Measurements from ENCODE around the gene MTA3.

MTA3 gene

DNA sequence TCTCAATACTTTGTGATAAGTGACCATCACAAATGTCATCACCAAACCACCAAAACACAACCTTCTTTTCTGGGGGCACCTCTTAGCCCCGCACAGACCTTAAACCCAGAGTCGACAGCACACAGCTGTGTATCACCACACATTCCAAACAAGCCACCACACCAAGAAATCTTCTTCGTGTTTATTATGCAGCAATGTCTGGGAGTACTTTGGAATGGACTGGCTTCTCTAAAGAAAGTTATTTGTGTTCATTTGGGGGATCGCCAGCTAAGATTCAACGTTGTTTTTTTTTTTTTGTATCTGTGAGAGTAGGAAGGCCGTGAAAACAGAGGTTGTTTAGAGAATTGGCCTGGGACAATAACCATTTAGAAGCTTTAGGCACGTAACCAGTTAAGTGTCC is 1.1 kb upstream of the MTA3 start:
- Histone ChIP-seq H3K27ac (peak overlapping the region; percentile 82 to 90), H3K36me3 (no peaks in the 10 kb centered on the region), H3K9me3 (no peaks in the 10 kb centered on the region), H3K4me1 (peaks cover 0 to 25% (median 13%) of the 10 kb centered on the region in 4 donors), H3K27me3 (no peaks in the 10 kb centered on the region), H3K4me3 (no peak overlapping the region)
- DNase-seq = no peak
- intact Hi-C loops (cut with DNase I; ENCODE audit: low total_unique reads) = no loop called here
- TF ChIP-seq, protein P1, sequence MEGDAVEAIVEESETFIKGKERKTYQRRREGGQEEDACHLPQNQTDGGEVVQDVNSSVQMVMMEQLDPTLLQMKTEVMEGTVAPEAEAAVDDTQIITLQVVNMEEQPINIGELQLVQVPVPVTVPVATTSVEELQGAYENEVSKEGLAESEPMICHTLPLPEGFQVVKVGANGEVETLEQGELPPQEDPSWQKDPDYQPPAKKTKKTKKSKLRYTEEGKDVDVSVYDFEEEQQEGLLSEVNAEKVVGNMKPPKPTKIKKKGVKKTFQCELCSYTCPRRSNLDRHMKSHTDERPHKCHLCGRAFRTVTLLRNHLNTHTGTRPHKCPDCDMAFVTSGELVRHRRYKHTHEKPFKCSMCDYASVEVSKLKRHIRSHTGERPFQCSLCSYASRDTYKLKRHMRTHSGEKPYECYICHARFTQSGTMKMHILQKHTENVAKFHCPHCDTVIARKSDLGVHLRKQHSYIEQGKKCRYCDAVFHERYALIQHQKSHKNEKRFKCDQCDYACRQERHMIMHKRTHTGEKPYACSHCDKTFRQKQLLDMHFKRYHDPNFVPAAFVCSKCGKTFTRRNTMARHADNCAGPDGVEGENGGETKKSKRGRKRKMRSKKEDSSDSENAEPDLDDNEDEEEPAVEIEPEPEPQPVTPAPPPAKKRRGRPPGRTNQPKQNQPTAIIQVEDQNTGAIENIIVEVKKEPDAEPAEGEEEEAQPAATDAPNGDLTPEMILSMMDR (IDR thresholded peaks at IDR 0.05) = no peak

DNA sequence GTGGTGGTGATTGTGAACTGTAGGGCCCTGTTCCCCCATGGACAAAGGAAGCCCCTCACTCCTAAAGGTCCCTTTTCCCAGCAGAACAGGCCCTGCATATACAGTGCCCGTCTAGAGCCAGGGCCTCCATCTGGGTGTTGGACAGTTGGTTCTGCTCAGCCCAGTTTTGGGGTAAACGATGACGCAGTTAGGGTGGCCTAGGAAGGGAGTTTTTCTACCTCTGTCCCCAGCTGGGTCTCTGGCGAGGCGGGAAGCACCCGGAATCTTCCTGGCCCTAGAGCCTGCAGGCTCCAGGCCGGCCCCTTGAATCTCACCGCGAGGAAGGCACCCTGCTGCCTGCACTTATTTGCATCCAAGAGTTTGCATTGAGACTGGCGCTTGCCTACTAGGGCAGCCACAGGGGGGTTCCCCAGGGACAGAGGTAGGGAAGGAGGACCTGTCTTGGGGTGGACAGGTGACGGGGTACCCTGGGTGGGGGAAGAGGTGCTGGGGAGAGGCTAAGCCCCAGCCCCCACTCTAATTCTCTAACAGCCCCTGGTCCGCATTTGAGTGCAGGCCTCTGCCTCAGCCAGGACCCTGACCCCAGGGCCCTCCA is 529 bp upstream of the MTA3 start:
- H3K36me3 ChIP-seq = peaks cover 0 to 4% (median 0%) of the 10 kb centered on the region in 3 donors
- intact Hi-C loops (cut with DNase I; ENCODE audit: low total_unique reads) = no loop called here
- no peaks in the 10 kb centered on the region for H3K27me3 ChIP-seq
- peak; percentile 22 to 66 for DNase-seq
- H3K4me3 ChIP-seq = peak overlapping the region; percentile 74 to 76
- peak overlapping the region; percentile 82 to 90 for H3K27ac ChIP-seq
- TF ChIP-seq, protein P1 (IDR thresholded peaks at IDR 0.05) = no peak
- peaks cover 0 to 25% (median 13%) of the 10 kb centered on the region in 4 donors for H3K4me1 ChIP-seq
- H3K9me3 ChIP-seq = no peaks in the 10 kb centered on the region

DNA sequence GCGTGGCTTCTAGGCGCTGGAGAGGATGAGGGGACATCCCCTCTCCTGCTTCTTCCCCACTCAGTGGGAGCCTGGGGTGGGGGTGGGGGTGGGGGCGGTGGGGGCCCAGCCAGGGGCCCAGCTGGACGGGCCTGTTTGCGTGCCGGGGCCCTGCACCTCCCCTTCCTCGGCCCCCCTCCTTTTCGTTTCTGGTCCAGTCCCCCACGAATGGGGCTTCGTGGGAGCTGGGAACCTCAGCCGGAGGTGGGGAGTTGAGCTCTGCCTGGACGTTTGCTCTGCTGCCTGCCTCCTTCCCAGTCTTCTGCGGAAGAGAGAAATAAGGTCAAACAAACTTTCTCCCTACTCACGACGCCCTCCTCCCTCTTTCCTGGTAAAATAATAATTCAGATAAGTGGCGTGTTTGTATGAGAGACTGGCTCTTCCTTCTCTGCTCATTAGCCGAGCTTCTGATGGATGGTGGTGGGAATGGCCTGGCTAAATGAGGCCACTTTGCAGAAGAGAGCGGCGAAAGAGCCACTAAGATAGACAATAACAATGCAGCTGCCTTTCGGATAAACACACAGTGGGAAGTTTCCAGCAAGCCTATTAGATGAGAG is 782 bp downstream of the MTA3 start:
- Histone ChIP-seq H3K27ac (peak overlapping the region; percentile 82 to 90), H3K27me3 (no peaks in the 10 kb centered on the region), H3K4me3 (peak overlapping the region; percentile 74 to 76), H3K4me1 (peaks cover 0 to 25% (median 13%) of the 10 kb centered on the region in 4 donors), H3K9me3 (no peaks in the 10 kb centered on the region), H3K36me3 (peaks cover 0 to 15% (median 3%) of the 10 kb centered on the region in 3 donors)
- intact Hi-C loops (cut with DNase I; ENCODE audit: low total_unique reads) = no loop called here
- TF ChIP-seq, protein P1 (IDR thresholded peaks at IDR 0.05) = no peak
- DNase-seq = peak in 1 of 2 donors; percentile 22

DNA sequence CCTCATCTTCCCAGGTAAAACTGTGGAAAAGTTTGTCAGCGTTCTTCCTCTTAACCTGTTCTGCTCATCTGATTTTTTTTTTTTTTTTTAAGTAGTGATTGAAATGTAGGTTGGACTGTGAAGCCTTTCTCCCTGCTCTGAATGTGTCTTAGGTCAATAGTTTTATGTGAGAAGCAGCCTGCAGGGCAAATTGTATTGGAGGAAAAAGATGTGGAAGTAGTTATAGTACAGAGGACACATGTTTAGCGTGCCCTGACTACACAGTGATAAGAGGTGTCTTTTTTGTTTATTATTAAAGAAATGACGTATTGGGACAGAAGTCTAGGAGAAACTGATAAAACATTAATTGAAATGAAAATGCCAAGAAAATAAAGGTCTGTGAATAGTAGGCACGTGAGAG is 1.5 kb downstream of the MTA3 start:
- Histone ChIP-seq H3K9me3 (no peaks in the 10 kb centered on the region), H3K27ac (peak overlapping the region in 1 of 2 donors; percentile 82), H3K4me3 (peak overlapping the region; percentile 74 to 76), H3K27me3 (no peaks in the 10 kb centered on the region), H3K36me3 (peaks cover 0 to 21% (median 9%) of the 10 kb centered on the region in 3 donors), H3K4me1 (peaks cover 0 to 25% (median 13%) of the 10 kb centered on the region in 4 donors)
- DNase-seq = no peak
- intact Hi-C loops (cut with DNase I; ENCODE audit: low total_unique reads) = no loop called here
- TF ChIP-seq, protein P1 (IDR thresholded peaks at IDR 0.05) = no peak

DNA sequence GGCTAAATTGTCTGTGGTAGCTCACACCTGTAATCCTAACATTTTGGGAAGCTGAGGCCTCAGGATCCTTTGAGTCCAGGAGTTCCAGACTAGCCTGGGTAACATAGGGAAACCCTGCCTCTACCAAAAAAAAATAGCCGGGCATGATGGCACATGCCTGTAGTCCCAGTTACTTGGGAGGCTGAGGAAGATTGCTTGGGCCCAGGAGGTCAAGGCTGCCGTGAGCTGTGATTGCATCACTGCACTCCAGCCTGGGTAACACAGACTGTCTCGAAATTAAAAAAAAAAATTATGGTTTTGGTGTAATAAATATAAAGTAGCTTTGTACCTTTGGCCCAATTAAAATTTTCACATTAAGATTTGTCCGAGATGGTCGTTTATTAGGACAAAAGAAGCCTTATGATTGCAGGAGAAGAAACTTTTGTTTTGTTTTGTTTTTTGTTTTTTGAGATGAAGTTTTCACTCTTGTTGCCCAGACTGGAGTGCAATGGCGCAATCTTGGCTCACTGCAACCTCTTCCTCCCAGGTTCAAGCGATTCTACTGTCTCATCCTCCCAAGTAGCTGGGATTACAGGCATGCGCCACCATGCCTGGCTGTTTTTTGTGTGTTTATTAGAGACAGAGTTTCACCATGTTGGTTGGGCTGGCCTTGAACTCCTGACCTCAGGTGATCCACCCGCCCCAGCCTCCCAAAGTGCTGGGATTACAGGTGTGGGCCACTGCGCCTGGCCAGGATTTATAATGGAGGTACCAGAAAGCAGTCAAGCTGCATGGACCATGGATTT is 4.1 kb downstream of the MTA3 start:
- peaks cover 0 to 18% (median 11%) of the 10 kb centered on the region in 4 donors for H3K4me1 ChIP-seq
- intact Hi-C loops (cut with DNase I; ENCODE audit: low total_unique reads) = no loop called here
- no peak for DNase-seq
- H3K36me3 ChIP-seq = peaks cover 0 to 39% (median 18%) of the 10 kb centered on the region in 3 donors
- H3K27me3 ChIP-seq = no peaks in the 10 kb centered on the region
- TF ChIP-seq, protein P1 (IDR thresholded peaks at IDR 0.05) = no peak
- no peak overlapping the region for H3K27ac ChIP-seq
- H3K9me3 ChIP-seq = no peaks in the 10 kb centered on the region
- H3K4me3 ChIP-seq = no peak overlapping the region
